Measurements from ENCODE around the gene ELOVL7. TPM values are rescaled to one million over a fixed set of nuclear protein-coding genes. Genes with fewer than 3 reads are reported as not detected.

The ELOVL7 gene
- total RNA-seq, 1 experiment from 2014 or later, result 20.0 TPM

DNA sequence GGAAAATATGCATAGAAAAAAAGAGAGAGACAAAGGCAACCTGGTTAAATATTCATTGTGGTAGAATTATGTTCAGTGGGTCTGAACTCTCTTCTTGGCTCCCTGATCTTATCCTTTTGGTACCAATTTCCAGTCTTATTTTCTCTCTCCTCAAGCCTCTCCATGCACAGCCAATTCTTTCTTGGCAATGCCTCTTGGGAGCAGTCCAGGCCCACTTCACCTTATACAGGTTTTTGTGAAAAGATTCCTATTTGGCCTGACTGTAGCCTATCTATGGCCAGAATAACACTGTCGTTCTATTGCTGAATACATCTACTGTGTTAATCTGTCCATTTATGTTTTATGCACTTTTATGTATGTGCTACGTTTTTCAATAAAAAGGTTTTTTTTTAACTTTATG lies 2.7 kb downstream of the ELOVL7 start:
- POLR2A ChIA-PET, result no interaction called here
- no TSS peak for BruUV-seq (replicated peaks)

DNA sequence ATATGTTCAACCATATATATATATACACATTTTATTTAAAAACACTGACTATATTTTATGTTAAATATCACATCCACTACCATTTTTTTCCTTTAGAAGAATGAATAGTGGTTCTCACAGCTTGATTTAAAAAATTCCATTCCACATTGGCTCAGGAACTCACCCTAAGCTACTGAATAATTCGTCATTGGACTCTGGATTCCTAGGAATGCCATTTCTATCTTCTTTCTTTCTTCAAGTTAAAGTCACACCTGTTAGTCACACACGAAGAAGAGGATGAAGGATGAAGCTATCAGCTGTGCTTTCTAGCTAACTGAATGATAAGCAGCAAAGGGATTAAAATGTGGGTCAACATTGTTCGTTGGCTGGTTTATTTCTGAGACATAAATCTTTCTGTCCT lies 7.9 kb downstream of the ELOVL7 start:
- Histone ChIP-seq H3K9me3 (ENCODE audit: control insufficient read depth in 1 of 2, insufficient read depth in 1 of 2, low read depth in 1 of 2, low read length in 2 of 2) (no peaks in the 10 kb centered on the region), H3K4me2 (ENCODE audit: low read length) (no peak overlapping the region)

More for the DNA sequence above, 2.7 kb downstream of the ELOVL7 start:
- intact Hi-C loops (cut with micrococcal nuclease), result loop anchor here (5.0 kb wide), 2 partner anchors 59 to 139 kb away; partner anchors contain the start of gene DEPDC1B
- DNase-seq (ENCODE audit: low read depth, low spot score) (no peak), ATAC-seq (no peak)
- H3K36me3 ChIP-seq (ENCODE audit: control insufficient read depth in 1 of 2, insufficient read depth in 2 of 2, low read length in 2 of 2), result no peaks in the 10 kb centered on the region
- ChIA-PET RAD21 (ENCODE audit: low non-redundant PET in 1 of 2, low total read pairs in 2 of 2, uncharacterized antibody in 2 of 2, unreplicated experiment in 2 of 2) (no interaction called here), CTCF (no interaction called here)
- peaks cover 0 to 14% of the 10 kb centered on the region in 2 experiments; a peak in 3 of 4 replicates for H3K4me1 ChIP-seq (ENCODE audit: control insufficient read depth in 1 of 2, insufficient read depth in 2 of 2, low read length in 2 of 2)
- H2AFZ ChIP-seq (ENCODE audit: low read depth, low read length, poor library complexity, severe bottlenecking), result no peak overlapping the region
- H3K4me2 ChIP-seq (ENCODE audit: low read length), result no peak overlapping the region
- H3K9me3 ChIP-seq (ENCODE audit: control insufficient read depth in 1 of 2, insufficient read depth in 1 of 2, low read depth in 1 of 2, low read length in 2 of 2), result no peaks in the 10 kb centered on the region
- no peak overlapping the region for H3K4me3 ChIP-seq (replicated peaks in 1 of 2; ENCODE audit: low read depth in 1 of 2, low read length in 2 of 2)
- no peaks in the 10 kb centered on the region for H3K27me3 ChIP-seq (ENCODE audit: insufficient read depth, low read length)
- H3K9ac ChIP-seq (ENCODE audit: low read length), result no peak overlapping the region
- peaks cover 31% of the 10 kb centered on the region; the same call in 1 of the 2 replicates for H3K79me2 ChIP-seq (ENCODE audit: insufficient read depth, low read length)
- no peaks in the 10 kb centered on the region for H4K20me1 ChIP-seq (ENCODE audit: insufficient read depth)
- TF ChIP-seq ATF3 (IDR thresholded peaks at IDR 0.05) (no peak), FOSL1 (IDR thresholded peaks at IDR 0.05; ENCODE audit: low read depth) (no peak)
- H3K27ac ChIP-seq (ENCODE audit: low read depth, low read length), result no peak overlapping the region
- H3K9me2 ChIP-seq (ENCODE audit: insufficient read depth), result no peaks in the 10 kb centered on the region

More for the DNA sequence above, 7.9 kb downstream of the ELOVL7 start:
- Histone ChIP-seq H3K79me2 (ENCODE audit: insufficient read depth, low read length) (peaks cover 21% of the 10 kb centered on the region), H3K4me1 (ENCODE audit: control insufficient read depth in 1 of 2, insufficient read depth in 2 of 2, low read length in 2 of 2) (peaks cover 0 to 8% of the 10 kb centered on the region in 2 experiments; a peak in 2 of 4 replicates), H3K9me2 (ENCODE audit: insufficient read depth) (no peaks in the 10 kb centered on the region), H2AFZ (ENCODE audit: low read depth, low read length, poor library complexity, severe bottlenecking) (no peak overlapping the region), H3K36me3 (ENCODE audit: control insufficient read depth in 1 of 2, insufficient read depth in 2 of 2, low read length in 2 of 2) (no peaks in the 10 kb centered on the region), H3K27ac (ENCODE audit: low read depth, low read length) (no peak overlapping the region), H3K4me3 (replicated peaks in 1 of 2; ENCODE audit: low read depth in 1 of 2, low read length in 2 of 2) (no peak overlapping the region), H3K27me3 (ENCODE audit: insufficient read depth, low read length) (no peaks in the 10 kb centered on the region), H3K9ac (ENCODE audit: low read length) (no peak overlapping the region), H4K20me1 (ENCODE audit: insufficient read depth) (no peaks in the 10 kb centered on the region)
- TF ChIP-seq REST (IDR thresholded peaks at IDR 0.05; ENCODE audit: low read depth) (no peak), EZH2phosphoT487 (IDR thresholded peaks at IDR 0.05; ENCODE audit: borderline replicate concordance) (no peak), EGR1 (IDR thresholded peaks at IDR 0.05; ENCODE audit: low read depth) (no peak), FOSL1 (IDR thresholded peaks at IDR 0.05; ENCODE audit: low read depth) (no peak), YY1 (IDR thresholded peaks at IDR 0.05; ENCODE audit: extremely low read depth, insufficient replicate concordance, low read depth, low read length) (no peak), JUND (IDR thresholded peaks at IDR 0.05) (no peak), POLR2AphosphoS5 (IDR thresholded peaks at IDR 0.05; ENCODE audit: low read depth, low read length) (no peak)
- no peak for DNase-seq (ENCODE audit: low read depth, low spot score)
- intact Hi-C loops (cut with micrococcal nuclease), result no loop called here
- ChIA-PET POLR2A (interaction anchor here (2.9 kb wide), 1 partner anchor 8 kb away, joined by 12 read pairs; the partner anchor contains the start of gene ELOVL7), RAD21 (ENCODE audit: low non-redundant PET in 1 of 2, low total read pairs in 2 of 2, uncharacterized antibody in 2 of 2, unreplicated experiment in 2 of 2) (no interaction called here), CTCF (no interaction called here)
- no peak for ATAC-seq
- BruUV-seq (replicated peaks), result no TSS peak
